ENCODE data around the gene TYMS. TPM values are rescaled to one million over a fixed set of nuclear protein-coding genes. Genes with fewer than 3 reads are reported as not detected.

The TYMS gene
- 10 to 100 TPM; 12.7 to 35.0 TPM for total RNA-seq

DNA sequence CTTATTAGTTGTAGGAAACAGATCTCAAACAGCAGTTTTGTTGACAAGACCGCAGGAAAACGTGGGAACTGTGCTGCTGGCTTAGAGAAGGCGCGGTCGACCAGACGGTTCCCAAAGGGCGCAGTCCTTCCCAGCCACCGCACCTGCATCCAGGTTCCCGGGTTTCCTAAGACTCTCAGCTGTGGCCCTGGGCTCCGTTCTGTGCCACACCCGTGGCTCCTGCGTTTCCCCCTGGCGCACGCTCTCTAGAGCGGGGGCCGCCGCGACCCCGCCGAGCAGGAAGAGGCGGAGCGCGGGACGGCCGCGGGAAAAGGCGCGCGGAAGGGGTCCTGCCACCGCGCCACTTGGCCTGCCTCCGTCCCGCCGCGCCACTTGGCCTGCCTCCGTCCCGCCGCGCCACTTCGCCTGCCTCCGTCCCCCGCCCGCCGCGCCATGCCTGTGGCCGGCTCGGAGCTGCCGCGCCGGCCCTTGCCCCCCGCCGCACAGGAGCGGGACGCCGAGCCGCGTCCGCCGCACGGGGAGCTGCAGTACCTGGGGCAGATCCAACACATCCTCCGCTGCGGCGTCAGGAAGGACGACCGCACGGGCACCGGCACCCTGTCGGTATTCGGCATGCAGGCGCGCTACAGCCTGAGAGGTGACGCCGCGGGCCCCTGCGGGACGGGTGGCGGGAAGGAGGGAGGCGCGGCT is at the start of gene TYMS:
TYMS (plus strand) TSS at position 343 of the 690 bp plus-strand sequence; CDS start at position 433, 90 bp downstream.

DNA sequence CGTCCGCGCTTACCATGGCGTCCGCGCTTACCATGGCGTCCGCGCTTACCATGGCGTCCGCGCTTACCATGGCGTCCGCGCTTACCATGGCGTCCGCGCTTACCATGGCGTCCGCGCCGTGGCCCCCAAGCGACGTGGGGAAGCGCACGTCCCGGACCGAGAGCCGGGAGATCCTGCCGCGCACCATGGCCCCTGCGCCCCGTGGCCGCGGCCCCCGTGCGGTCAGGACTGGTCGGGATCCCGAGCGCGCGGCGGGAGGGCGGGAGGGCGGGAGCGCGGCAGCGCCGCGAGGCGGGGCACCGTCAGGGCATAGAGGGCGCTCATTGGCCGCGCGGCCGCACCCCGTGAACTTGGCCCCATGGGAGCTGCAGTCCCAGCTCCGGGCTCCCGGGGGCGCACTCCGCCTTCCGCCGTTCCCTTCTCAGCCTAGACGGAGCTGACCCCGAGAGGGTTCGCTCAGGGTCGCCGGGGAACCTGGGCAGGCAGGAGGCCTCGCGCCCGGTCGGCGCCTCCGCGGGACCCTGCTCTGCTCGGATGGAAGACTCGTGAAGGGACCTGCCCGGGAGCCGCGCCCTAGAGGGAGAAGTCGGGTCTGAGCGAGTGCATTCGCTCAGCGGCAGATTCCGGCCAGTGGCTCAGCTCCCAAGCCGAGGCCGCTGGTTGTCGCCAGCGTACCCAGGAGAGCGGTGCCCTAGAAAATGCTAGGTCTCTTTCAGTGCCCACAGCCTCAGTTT is 55.1 kb downstream of the TYMS start, which contains the start of gene ENOSF1:
ENOSF1 (minus strand) TSS at position 230 of the 734 bp plus-strand sequence; CDS start at position 187, 43 bp downstream.

Other genes starting within 250 kb of the TYMS start
- gene COLEC12, start 157.0 kb upstream of the TYMS start, total RNA-seq: under 1 TPM; 0.33 to 0.69 TPM
- not detected for gene CETN1, start 77.3 kb upstream of the TYMS start, total RNA-seq
- not detected for gene CLUL1, start 60.7 kb upstream of the TYMS start, total RNA-seq
- 10 to 100 TPM; 64.6 to 88.8 TPM for gene ENOSF1, start 55.0 kb downstream of the TYMS start, total RNA-seq
- gene YES1, start 154.6 kb downstream of the TYMS start, total RNA-seq: 10 to 100 TPM; 46.1 to 77.6 TPM
- gene ADCYAP1, start 247.2 kb downstream of the TYMS start, total RNA-seq: not detected